ENCODE data around the gene RACGAP1.

GRCh38 chr12:50052964-50053363 lies 27.7 kb upstream of the RACGAP1 start:
- no peak for TF ChIP-seq CTCF (IDR thresholded peaks at IDR 0.05; ENCODE audit: low read length)
- no peak for TF ChIP-seq EZH2 (IDR thresholded peaks at IDR 0.05; ENCODE audit: borderline replicate concordance, low read length)
